Vagina (tissue), 2 donors: ENCODE data around the gene BRD8.

Source experiments
- POLR2A ChIP-seq, 2 donors: fragments of 450-650 bp; IDR thresholded peaks; one replicate each; pipeline ENCODE4 v1.6.1; 2017; ENCODE audit warnings: antibody characterized with exemption in 2 of 2, mild to moderate bottlenecking in 2 of 2, moderate library complexity in 2 of 2
- POLR2AphosphoS5 ChIP-seq, 2 donors: sonication (generic); formaldehyde crosslinking; IDR thresholded peaks; one replicate each; pipeline ENCODE4 v1.9.0; 2017; ENCODE audit warnings: antibody characterized with exemption in 2 of 2, mild to moderate bottlenecking in 2 of 2, low read depth in 1 of 2; ENCODE audit not compliant: insufficient read depth in 1 of 2
- TF ChIP-seq, protein P1 (sequence below), 3 experiments: fragments of 450-650 bp in 2 of 3; fragments of 200-600 bp in 1 of 3; sonication (generic) in 1 of 3; IDR thresholded peaks; one replicate each; pipeline ENCODE4 v1.5.1; 2017 to 2019; ENCODE audit warnings: antibody characterized with exemption in 3 of 3, mild to moderate bottlenecking in 2 of 3, moderate library complexity in 2 of 3

GRCh38 chr5:138148811-138149210 is 29.6 kb downstream of the BRD8 start:
- TF ChIP-seq, protein P1, sequence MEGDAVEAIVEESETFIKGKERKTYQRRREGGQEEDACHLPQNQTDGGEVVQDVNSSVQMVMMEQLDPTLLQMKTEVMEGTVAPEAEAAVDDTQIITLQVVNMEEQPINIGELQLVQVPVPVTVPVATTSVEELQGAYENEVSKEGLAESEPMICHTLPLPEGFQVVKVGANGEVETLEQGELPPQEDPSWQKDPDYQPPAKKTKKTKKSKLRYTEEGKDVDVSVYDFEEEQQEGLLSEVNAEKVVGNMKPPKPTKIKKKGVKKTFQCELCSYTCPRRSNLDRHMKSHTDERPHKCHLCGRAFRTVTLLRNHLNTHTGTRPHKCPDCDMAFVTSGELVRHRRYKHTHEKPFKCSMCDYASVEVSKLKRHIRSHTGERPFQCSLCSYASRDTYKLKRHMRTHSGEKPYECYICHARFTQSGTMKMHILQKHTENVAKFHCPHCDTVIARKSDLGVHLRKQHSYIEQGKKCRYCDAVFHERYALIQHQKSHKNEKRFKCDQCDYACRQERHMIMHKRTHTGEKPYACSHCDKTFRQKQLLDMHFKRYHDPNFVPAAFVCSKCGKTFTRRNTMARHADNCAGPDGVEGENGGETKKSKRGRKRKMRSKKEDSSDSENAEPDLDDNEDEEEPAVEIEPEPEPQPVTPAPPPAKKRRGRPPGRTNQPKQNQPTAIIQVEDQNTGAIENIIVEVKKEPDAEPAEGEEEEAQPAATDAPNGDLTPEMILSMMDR (IDR thresholded peaks at IDR 0.05) = no peak
- TF ChIP-seq POLR2A (IDR thresholded peaks at IDR 0.05) (no peak), POLR2AphosphoS5 (IDR thresholded peaks at IDR 0.05; ENCODE audit: insufficient read depth in 1 of 2, low read depth in 1 of 2) (peak in 1 of 2 donors; percentile 28)
